ENCODE measurements around the gene GJD2. TPM values are rescaled to one million over a fixed set of nuclear protein-coding genes. Genes with fewer than 3 reads are reported as not detected.
A peak's percentile ranks its signal among the peaks of the same experiment; 100 is the strongest.

Gene GJD2
- total and polyA plus RNA-seq, 2 donors (not counting 1 experiment from before 2014, with no cell fraction given) = not detected

DNA sequence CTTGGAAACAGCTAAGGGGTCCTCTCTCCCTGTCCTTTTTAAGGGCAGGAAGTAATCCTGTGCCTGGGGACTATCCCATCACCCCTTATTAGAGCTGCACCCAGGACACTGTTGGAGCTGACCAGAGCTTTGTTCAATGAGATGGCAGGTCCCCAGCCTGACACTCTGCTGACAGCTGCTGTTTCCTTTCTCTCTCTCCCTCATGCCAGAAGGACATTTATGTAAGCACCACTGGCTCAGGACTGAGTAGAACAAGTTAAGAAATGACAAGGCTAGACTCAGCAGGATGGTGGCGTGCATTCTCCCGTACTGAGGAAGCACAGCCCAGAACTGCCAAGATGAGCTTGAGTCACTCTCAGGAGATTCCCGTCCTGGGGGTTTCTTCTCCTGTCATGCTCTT, 17.3 kb downstream of the GJD2 start:
- TF ChIP-seq, protein P1, sequence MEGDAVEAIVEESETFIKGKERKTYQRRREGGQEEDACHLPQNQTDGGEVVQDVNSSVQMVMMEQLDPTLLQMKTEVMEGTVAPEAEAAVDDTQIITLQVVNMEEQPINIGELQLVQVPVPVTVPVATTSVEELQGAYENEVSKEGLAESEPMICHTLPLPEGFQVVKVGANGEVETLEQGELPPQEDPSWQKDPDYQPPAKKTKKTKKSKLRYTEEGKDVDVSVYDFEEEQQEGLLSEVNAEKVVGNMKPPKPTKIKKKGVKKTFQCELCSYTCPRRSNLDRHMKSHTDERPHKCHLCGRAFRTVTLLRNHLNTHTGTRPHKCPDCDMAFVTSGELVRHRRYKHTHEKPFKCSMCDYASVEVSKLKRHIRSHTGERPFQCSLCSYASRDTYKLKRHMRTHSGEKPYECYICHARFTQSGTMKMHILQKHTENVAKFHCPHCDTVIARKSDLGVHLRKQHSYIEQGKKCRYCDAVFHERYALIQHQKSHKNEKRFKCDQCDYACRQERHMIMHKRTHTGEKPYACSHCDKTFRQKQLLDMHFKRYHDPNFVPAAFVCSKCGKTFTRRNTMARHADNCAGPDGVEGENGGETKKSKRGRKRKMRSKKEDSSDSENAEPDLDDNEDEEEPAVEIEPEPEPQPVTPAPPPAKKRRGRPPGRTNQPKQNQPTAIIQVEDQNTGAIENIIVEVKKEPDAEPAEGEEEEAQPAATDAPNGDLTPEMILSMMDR (conservative IDR thresholded peaks at IDR 0.05 in 1 of 2, IDR thresholded peaks at IDR 0.05 in 1 of 2; ENCODE audit: low read depth in 1 of 2, low read length in 2 of 2) = no peak
- TF ChIP-seq EZH2 (IDR thresholded peaks at IDR 0.05; ENCODE audit: low read length, missing control alignments) = peak; percentile 16
- Histone ChIP-seq H3K27ac (ENCODE audit: insufficient read depth, low read length) (no peak overlapping the region), H3K4me2 (ENCODE audit: extremely low read depth, insufficient read depth, low read length) (no peak overlapping the region), H4K20me1 (ENCODE audit: control insufficient read depth, extremely low read depth, insufficient read depth, low read length) (no peaks in the 10 kb centered on the region), H3K9ac (ENCODE audit: insufficient read depth, low read length) (no peak overlapping the region), H3K79me2 (ENCODE audit: control insufficient read depth, insufficient read depth, low read length) (no peaks in the 10 kb centered on the region), H3K36me3 (ENCODE audit: control insufficient read depth, insufficient read depth, low read length) (no peaks in the 10 kb centered on the region), H2AFZ (ENCODE audit: low read length) (no peak overlapping the region), H3K9me3 (ENCODE audit: control insufficient read depth, insufficient read depth, low read depth, low read length) (no peaks in the 10 kb centered on the region), H3K4me1 (ENCODE audit: control insufficient read depth, extremely low read depth, insufficient read depth, low read length) (no peaks in the 10 kb centered on the region), H3K4me3 (replicated peaks in 1 of 4; ENCODE audit: control extremely low read depth in 1 of 4, insufficient read depth in 1 of 4, low read depth in 3 of 4, low read length in 4 of 4) (no peak overlapping the region), H3K27me3 (ENCODE audit: control insufficient read depth, insufficient read depth, low read length) (peaks cover 11% of the 10 kb centered on the region)
- no peak for DNase-seq (ENCODE audit: low read depth in 2 of 2)

DNA sequence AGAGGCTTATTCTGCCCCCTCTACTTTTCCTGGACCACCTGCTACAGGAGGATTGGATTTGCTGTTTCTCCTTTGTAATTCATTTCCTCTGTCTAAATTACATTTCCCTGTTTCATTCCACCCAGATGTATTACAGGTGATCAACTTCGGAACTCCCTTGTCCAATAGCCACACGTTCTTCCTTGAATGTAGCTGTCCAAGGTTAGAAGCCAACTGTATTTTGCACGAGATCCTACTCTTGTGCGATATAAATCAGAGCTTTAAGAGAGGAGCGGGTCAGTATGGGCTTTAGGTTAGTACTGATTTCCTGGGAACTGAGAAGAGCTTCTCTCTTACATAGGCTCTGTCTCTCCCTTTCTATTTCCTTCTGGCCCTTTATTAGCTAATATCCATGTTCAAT, 20.5 kb downstream of the GJD2 start:
- Histone ChIP-seq H3K4me2 (ENCODE audit: extremely low read depth, insufficient read depth, low read length) (no peak overlapping the region), H3K4me3 (replicated peaks in 1 of 4; ENCODE audit: control extremely low read depth in 1 of 4, insufficient read depth in 1 of 4, low read depth in 3 of 4, low read length in 4 of 4) (no peak overlapping the region), H3K9me3 (ENCODE audit: control insufficient read depth, insufficient read depth, low read depth, low read length) (no peaks in the 10 kb centered on the region), H3K4me1 (ENCODE audit: control insufficient read depth, extremely low read depth, insufficient read depth, low read length) (no peaks in the 10 kb centered on the region), H3K79me2 (ENCODE audit: control insufficient read depth, insufficient read depth, low read length) (no peaks in the 10 kb centered on the region), H3K27me3 (ENCODE audit: control insufficient read depth, insufficient read depth, low read length) (peaks cover 11% of the 10 kb centered on the region), H3K36me3 (ENCODE audit: control insufficient read depth, insufficient read depth, low read length) (no peaks in the 10 kb centered on the region), H4K20me1 (ENCODE audit: control insufficient read depth, extremely low read depth, insufficient read depth, low read length) (no peaks in the 10 kb centered on the region), H3K9ac (ENCODE audit: insufficient read depth, low read length) (no peak overlapping the region), H2AFZ (ENCODE audit: low read length) (no peak overlapping the region), H3K27ac (ENCODE audit: insufficient read depth, low read length) (no peak overlapping the region)
- no peak for DNase-seq (ENCODE audit: low read depth in 2 of 2)
- TF ChIP-seq EZH2 (IDR thresholded peaks at IDR 0.05; ENCODE audit: low read length, missing control alignments) = no peak
- TF ChIP-seq, protein P1 (conservative IDR thresholded peaks at IDR 0.05 in 1 of 2, IDR thresholded peaks at IDR 0.05 in 1 of 2; ENCODE audit: low read depth in 1 of 2, low read length in 2 of 2) = no peak

DNA sequence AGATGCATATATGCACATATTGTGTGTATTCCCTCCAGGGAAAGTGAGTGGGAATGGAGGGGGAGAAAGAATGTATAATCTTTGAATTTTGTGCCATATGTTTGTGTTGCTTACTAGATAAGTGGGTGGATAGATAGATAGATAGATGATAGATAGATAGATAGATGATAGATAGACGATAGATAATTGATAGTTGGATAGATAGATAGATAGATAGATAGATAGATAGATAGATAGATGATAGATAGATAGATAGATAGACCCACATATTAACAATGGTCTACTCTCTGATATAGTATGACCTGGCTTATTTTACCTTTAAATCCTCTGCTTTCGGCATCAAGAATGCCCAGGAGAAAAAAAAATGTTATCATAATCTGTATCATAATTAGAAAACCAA, 21.2 kb downstream of the GJD2 start:
- H3K4me2 ChIP-seq (ENCODE audit: extremely low read depth, insufficient read depth, low read length) = no peak overlapping the region
- H3K36me3 ChIP-seq (ENCODE audit: control insufficient read depth, insufficient read depth, low read length) = no peaks in the 10 kb centered on the region
- H3K4me3 ChIP-seq (replicated peaks in 1 of 4; ENCODE audit: control extremely low read depth in 1 of 4, insufficient read depth in 1 of 4, low read depth in 3 of 4, low read length in 4 of 4) = no peak overlapping the region
- H3K4me1 ChIP-seq (ENCODE audit: control insufficient read depth, extremely low read depth, insufficient read depth, low read length) = no peaks in the 10 kb centered on the region
- H3K9me3 ChIP-seq (ENCODE audit: control insufficient read depth, insufficient read depth, low read depth, low read length) = no peaks in the 10 kb centered on the region
- H3K9ac ChIP-seq (ENCODE audit: insufficient read depth, low read length) = no peak overlapping the region
- no peaks in the 10 kb centered on the region for H3K79me2 ChIP-seq (ENCODE audit: control insufficient read depth, insufficient read depth, low read length)
- no peak for DNase-seq (ENCODE audit: low read depth in 2 of 2)
- H4K20me1 ChIP-seq (ENCODE audit: control insufficient read depth, extremely low read depth, insufficient read depth, low read length) = no peaks in the 10 kb centered on the region
- H2AFZ ChIP-seq (ENCODE audit: low read length) = no peak overlapping the region
- H3K27me3 ChIP-seq (ENCODE audit: control insufficient read depth, insufficient read depth, low read length) = peaks cover 10% of the 10 kb centered on the region
- no peak overlapping the region for H3K27ac ChIP-seq (ENCODE audit: insufficient read depth, low read length)
- TF ChIP-seq EZH2 (IDR thresholded peaks at IDR 0.05; ENCODE audit: low read length, missing control alignments) = no peak
- TF ChIP-seq, protein P1 (conservative IDR thresholded peaks at IDR 0.05 in 1 of 2, IDR thresholded peaks at IDR 0.05 in 1 of 2; ENCODE audit: low read depth in 1 of 2, low read length in 2 of 2) = no peak
